GM19240 (cell line): Measurements from ENCODE around the gene SLC35F1.

Source experiments
- DNase-seq: peaks from one replicate; pipeline ENCODE4 v3.0.0; 2011; ENCODE audit warnings: low spot score; ENCODE audit not compliant: insufficient read length

The SLC35F1 gene

DNA sequence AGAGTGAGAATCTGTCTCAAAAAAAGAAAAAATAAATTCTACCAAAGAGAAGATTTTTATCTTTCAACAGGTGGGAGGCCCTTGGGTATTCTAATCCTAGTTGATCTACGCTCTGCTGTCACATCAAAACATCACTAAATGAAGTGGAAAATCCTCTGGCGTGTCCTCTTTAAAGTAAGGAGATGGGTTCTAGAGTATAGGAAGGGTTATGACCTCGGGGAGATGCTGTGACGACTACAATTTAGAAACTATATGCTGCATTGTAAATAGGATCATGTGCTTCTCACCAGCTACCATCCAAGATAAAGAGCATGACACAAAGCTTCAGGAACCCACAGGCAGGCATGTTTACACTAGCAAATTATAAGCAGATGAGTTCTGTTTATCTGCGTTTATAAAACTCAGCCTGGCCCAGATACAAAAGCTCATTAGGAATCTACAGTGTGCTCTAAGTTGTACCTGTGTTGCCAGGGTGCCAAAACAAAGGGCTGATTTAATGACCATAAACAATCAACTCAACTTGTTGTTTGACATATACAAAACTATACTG, 443.9 kb downstream of the SLC35F1 start:
- no peak for DNase-seq

DNA sequence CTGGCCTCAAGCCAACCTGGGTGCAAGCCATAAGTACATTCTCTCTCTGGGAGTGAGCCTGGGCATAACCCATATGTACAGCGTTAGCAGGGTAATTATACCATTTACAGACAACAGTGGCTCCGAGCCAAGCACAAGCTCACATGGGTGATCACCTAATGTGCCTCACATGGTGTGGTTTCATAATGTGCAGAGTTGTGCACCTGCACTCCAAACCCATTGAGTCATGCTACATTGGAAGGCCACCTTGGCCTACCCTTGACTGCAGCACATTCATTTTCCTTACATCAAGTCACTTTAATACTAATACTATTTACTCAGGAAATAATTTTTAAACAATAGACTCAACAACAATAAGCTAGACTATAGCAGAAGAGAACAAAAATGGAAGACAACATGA, 446.5 kb downstream of the SLC35F1 start:
- no peak for DNase-seq

DNA sequence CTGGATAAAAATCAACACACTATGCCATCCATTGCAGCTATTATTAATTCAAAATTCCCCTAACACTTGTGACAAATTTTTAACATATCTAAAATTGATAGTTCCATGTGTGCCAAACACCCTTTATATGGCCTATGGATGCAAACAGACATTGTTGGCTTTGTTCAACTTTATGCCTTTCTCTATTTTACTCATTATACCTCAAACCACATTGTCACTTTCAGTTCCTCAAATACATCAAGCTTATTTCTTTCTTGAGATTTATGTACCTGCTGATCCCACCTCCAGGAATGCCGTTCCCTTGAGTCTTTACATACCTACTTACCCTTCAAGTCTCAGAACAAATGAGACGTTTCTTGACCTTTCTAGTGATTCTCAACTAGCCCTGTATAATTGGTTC, 447.6 kb downstream of the SLC35F1 start:
- no peak for DNase-seq

DNA sequence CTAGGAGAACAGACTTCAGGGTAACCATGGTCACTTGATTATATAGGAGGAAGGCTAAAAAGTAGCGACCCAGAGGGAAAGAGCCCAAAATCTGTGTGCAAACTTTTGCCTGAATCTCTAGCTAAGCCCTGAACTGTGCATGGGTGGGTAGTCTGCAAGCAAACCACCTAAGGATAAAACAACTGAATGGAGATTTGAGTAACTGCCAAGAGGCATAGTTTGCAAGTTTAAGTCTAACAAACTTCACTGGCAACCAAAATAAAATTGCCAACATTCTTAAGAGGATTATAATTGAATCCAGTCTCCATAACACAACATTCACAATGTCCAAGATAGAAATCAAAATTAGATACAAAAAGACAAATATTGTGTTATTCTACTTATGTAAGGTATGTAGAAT, 449.0 kb downstream of the SLC35F1 start:
- DNase-seq, result no peak

DNA sequence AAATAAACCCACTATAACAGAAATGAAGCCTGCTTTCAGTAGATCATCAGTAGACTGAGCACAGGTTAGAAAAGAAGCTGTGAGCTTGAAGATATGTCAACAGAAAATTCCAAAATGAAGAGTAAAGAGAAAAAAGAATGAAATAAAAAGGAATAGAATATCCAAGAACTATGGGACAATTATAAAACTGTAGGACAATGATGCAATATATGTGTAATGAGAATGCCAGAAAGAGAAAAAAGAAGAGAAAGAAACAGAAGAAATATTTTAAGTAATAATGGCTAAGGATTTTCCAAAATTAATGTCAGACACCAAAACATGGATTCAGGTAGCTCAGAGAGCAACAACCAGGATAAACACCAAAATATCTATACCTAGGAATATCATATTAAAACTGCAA, 449.6 kb downstream of the SLC35F1 start:
- DNase-seq, result no peak
